ENCODE results near the gene SLC23A1.

SLC23A1 gene

GRCh38 chr5:139396691-139397090 is 13.6 kb upstream of the SLC23A1 start:
- no peak overlapping the region for H3K27ac ChIP-seq (ENCODE audit: low read depth, low read length)

DNA sequence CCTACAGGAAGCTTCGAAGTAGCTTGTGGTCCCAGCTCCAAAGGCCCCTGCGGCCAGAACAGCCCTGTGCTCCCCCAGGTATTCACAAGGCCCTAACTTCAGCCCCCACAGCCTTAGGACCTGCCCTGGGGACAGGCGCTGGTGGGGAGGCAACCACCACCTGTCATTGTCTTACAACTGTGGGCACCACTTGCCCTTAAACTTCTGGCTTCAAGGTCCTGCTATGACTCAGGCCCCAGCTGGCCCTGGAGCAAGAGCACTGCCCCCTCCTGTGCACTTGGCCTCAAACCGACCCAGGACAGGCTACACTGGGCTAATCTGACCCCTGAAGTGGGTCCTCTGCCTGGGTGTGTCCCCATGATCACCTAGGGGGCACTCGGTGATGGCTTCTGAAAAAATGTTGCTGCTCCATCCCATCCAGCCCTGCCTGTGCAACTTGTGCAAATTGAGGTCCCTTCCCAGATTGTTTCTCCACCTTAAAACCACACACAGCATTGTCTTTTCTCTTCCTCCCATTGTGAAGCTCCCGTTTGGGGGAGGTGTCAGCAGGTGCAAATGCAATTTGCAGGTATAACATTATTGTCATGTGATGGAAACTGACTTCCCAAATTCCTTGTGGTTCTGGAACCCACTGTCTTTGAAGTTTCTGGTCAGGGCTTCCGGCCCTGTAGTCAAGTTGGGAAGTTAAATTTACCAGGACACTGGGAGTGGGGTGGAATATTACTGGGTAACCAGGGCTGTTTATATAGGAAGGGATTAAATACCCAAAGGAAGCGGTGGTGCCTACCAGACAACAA is 12.9 kb upstream of the SLC23A1 start:
- H3K9me3 ChIP-seq (ENCODE audit: control insufficient read depth, insufficient read depth, low read length), result no peaks in the 10 kb centered on the region
- H4K20me1 ChIP-seq (ENCODE audit: control insufficient read depth, insufficient read depth, low read depth, low read length), result no peaks in the 10 kb centered on the region
- no peak overlapping the region for H3K4me3 ChIP-seq (ENCODE audit: low read length)
- peaks cover 46% of the 10 kb centered on the region for H3K36me3 ChIP-seq (ENCODE audit: control insufficient read depth, low read length)
- TF ChIP-seq, protein P1, sequence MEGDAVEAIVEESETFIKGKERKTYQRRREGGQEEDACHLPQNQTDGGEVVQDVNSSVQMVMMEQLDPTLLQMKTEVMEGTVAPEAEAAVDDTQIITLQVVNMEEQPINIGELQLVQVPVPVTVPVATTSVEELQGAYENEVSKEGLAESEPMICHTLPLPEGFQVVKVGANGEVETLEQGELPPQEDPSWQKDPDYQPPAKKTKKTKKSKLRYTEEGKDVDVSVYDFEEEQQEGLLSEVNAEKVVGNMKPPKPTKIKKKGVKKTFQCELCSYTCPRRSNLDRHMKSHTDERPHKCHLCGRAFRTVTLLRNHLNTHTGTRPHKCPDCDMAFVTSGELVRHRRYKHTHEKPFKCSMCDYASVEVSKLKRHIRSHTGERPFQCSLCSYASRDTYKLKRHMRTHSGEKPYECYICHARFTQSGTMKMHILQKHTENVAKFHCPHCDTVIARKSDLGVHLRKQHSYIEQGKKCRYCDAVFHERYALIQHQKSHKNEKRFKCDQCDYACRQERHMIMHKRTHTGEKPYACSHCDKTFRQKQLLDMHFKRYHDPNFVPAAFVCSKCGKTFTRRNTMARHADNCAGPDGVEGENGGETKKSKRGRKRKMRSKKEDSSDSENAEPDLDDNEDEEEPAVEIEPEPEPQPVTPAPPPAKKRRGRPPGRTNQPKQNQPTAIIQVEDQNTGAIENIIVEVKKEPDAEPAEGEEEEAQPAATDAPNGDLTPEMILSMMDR (IDR thresholded peaks at IDR 0.05; ENCODE audit: low read depth, low read length, poor library complexity, severe bottlenecking), result no peak
- no peak for TF ChIP-seq EZH2phosphoT487 (IDR thresholded peaks at IDR 0.05; ENCODE audit: borderline replicate concordance, low read length)
- no peaks in the 10 kb centered on the region for H3K9me2 ChIP-seq (replicated peaks; ENCODE audit: control insufficient read depth, low read length)
- H3K27me3 ChIP-seq (ENCODE audit: control insufficient read depth, low read length), result no peaks in the 10 kb centered on the region
- H3K27ac ChIP-seq (ENCODE audit: low read depth, low read length), result no peak overlapping the region
- H3F3A ChIP-seq (ENCODE audit: control insufficient read depth, insufficient read depth), result peaks cover 9% of the 10 kb centered on the region
- H3K79me2 ChIP-seq (ENCODE audit: control insufficient read depth, low read length), result peaks cover 48% of the 10 kb centered on the region
- peaks cover 46% of the 10 kb centered on the region for H3K4me1 ChIP-seq (ENCODE audit: control insufficient read depth, low read length)
- H3K4me2 ChIP-seq (ENCODE audit: low read length), result peak overlapping the region; percentile 99; the same call in 1 of the 2 replicates

More at GRCh38 chr5:139396691-139397090, 13.6 kb upstream of the SLC23A1 start:
- Histone ChIP-seq H3K4me3 (ENCODE audit: low read length) (no peak overlapping the region), H3F3A (ENCODE audit: control insufficient read depth, insufficient read depth) (peaks cover 8% of the 10 kb centered on the region), H3K36me3 (ENCODE audit: control insufficient read depth, low read length) (peaks cover 40% of the 10 kb centered on the region), H3K27me3 (ENCODE audit: control insufficient read depth, low read length) (no peaks in the 10 kb centered on the region), H4K20me1 (ENCODE audit: control insufficient read depth, insufficient read depth, low read depth, low read length) (no peaks in the 10 kb centered on the region), H3K4me2 (ENCODE audit: low read length) (no peak overlapping the region), H3K79me2 (ENCODE audit: control insufficient read depth, low read length) (peaks cover 42% of the 10 kb centered on the region), H3K4me1 (ENCODE audit: control insufficient read depth, low read length) (peaks cover 40% of the 10 kb centered on the region), H3K9me3 (ENCODE audit: control insufficient read depth, insufficient read depth, low read length) (no peaks in the 10 kb centered on the region), H3K9me2 (replicated peaks; ENCODE audit: control insufficient read depth, low read length) (no peaks in the 10 kb centered on the region)
- TF ChIP-seq, protein P1 (IDR thresholded peaks at IDR 0.05; ENCODE audit: low read depth, low read length, poor library complexity, severe bottlenecking), result no peak

GRCh38 chr5:139394654-139395566 is 11.8 kb upstream of the SLC23A1 start, which contains the start of gene PROB1:
Gene PROB1 (minus strand): TSS chr5:139395104. CDS start chr5:139395081, 23 bp downstream.
- peak within 1 kb of the TSS; percentile 99 for H3K4me3 ChIP-seq (ENCODE audit: low read length)
- 0 out of 2 replicates have a peak within 1 kb of the TSS, but pooled peaks have one; percentile 99 for H3K27ac ChIP-seq (ENCODE audit: low read depth, low read length)
- no peaks in the 10 kb centered on the region for H3K9me3 ChIP-seq (ENCODE audit: control insufficient read depth, insufficient read depth, low read length)
- H3K4me2 ChIP-seq (ENCODE audit: low read length), result peak within 1 kb of the TSS; percentile 99
- no peaks in the 10 kb centered on the region for H4K20me1 ChIP-seq (ENCODE audit: control insufficient read depth, insufficient read depth, low read depth, low read length)
- peaks cover 58% of the 10 kb centered on the region for H3K4me1 ChIP-seq (ENCODE audit: control insufficient read depth, low read length)
- H3K9me2 ChIP-seq (replicated peaks; ENCODE audit: control insufficient read depth, low read length), result no peaks in the 10 kb centered on the region
- peaks cover 60% of the 10 kb centered on the region for H3K79me2 ChIP-seq (ENCODE audit: control insufficient read depth, low read length)
- peaks cover 19% of the 10 kb centered on the region for H3F3A ChIP-seq (ENCODE audit: control insufficient read depth, insufficient read depth)
- no peaks in the 10 kb centered on the region for H3K27me3 ChIP-seq (ENCODE audit: control insufficient read depth, low read length)
- no peak for TF ChIP-seq EZH2phosphoT487 (IDR thresholded peaks at IDR 0.05; ENCODE audit: borderline replicate concordance, low read length)
- TF ChIP-seq, protein P1 (IDR thresholded peaks at IDR 0.05; ENCODE audit: low read depth, low read length, poor library complexity, severe bottlenecking), result no peak
- H3K36me3 ChIP-seq (ENCODE audit: control insufficient read depth, low read length), result peaks cover 57% of the 10 kb centered on the region

Measured in DOHH2 (cell line).